GM18868 (cell line): ENCODE data around the gene FGR.
"Not testable (repeated sequence)": the region's sequence is repeated elsewhere in the genome, so short reads cannot be mapped to it uniquely, and the experiment has no call there.

Experiments
- ATAC-seq: cut with Tn5 transposase; IDR thresholded peaks from one replicate; pipeline ENCODE4 v1.9.1; 2021; ENCODE audit warnings: mild to moderate bottlenecking, moderate library complexity; ENCODE audit not compliant: unreplicated experiment

Gene FGR

GRCh38 chr1:27660300-27660835, 25.4 kb upstream of the FGR start:
- ATAC-seq, result no peak

GRCh38 chr1:27659497-27660299, 24.7 kb upstream of the FGR start:
- ATAC-seq, result peak; percentile 68

GRCh38 chr1:27658951-27659496, 24.0 kb upstream of the FGR start:
- ATAC-seq, result peak; percentile 13

GRCh38 chr1:27656157-27656893, 21.3 kb upstream of the FGR start:
- ATAC-seq, result no peak

GRCh38 chr1:27655151-27655937, 20.4 kb upstream of the FGR start:
- no peak for ATAC-seq

- ATAC-seq, result no peak
Measured at GRCh38 chr1:27652111-27652864, 17.3 kb upstream of the FGR start.

GRCh38 chr1:27650539-27651175, 15.7 kb upstream of the FGR start:
- ATAC-seq, result no peak

GRCh38 chr1:27650171-27650538, 15.2 kb upstream of the FGR start:
- ATAC-seq, result no peak

- ATAC-seq, result no peak
Measured at GRCh38 chr1:27649306-27649635, 14.3 kb upstream of the FGR start.

GRCh38 chr1:27648602-27649305, 13.8 kb upstream of the FGR start:
- ATAC-seq, result no peak

GRCh38 chr1:27647328-27647727, 12.3 kb upstream of the FGR start:
- ATAC-seq, result no peak

GRCh38 chr1:27646676-27647075, 11.7 kb upstream of the FGR start:
- no peak for ATAC-seq

- no peak for ATAC-seq
Measured at GRCh38 chr1:27645071-27645415, 10.1 kb upstream of the FGR start.

GRCh38 chr1:27644369-27645070, 9.5 kb upstream of the FGR start:
- no peak for ATAC-seq

GRCh38 chr1:27643600-27644368, 8.8 kb upstream of the FGR start:
- peak; percentile 62 for ATAC-seq

- not testable (repeated sequence) for ATAC-seq
Measured at GRCh38 chr1:27640514-27640913, 5.5 kb upstream of the FGR start.

GRCh38 chr1:27638805-27639204, 3.8 kb upstream of the FGR start:
- ATAC-seq, result no peak
